Thyroid gland (tissue), 4 donors: ENCODE results near the gene OR52E8. TPM values are rescaled to one million over a fixed set of nuclear protein-coding genes. Genes with fewer than 3 reads are reported as not detected.
A peak's percentile ranks its signal among the peaks of the same experiment; 100 is the strongest.

ENCODE experiments used
- DNase-seq, 2 donors: peaks; one replicate each; pipeline ENCODE4 v3.0.0-alpha.2; 2019
- H3K27ac ChIP-seq, 3 donors: fragments of 200-600 bp; sonication (generic); 1 replicate in 2 of 3; 2 replicates in 1 of 3; pipeline ENCODE4 v1.5.1; 2016 to 2019; ENCODE audit warnings: mild to moderate bottlenecking in 1 of 3, moderate library complexity in 1 of 3
- H3K27me3 ChIP-seq: fragments of 200-600 bp; sonication (generic); one replicate; pipeline ENCODE4 v1.5.1; 2019
- H3K36me3 ChIP-seq, 2 donors: fragments of 200-600 bp; sonication (generic); one replicate each; pipeline ENCODE4 v1.5.1; 2016 to 2019
- H3K4me1 ChIP-seq, 2 donors: fragments of 200-600 bp; sonication (generic); one replicate each; pipeline ENCODE4 v1.5.1; 2017 to 2019
- H3K4me3 ChIP-seq, 3 donors: fragments of 200-600 bp; sonication (generic); replicated peaks in 1 of 3; 1 replicate in 2 of 3; 2 replicates in 1 of 3; pipeline ENCODE4 v1.5.1; 2016; ENCODE audit warnings: mild to moderate bottlenecking in 1 of 3
- H3K9me3 ChIP-seq: fragments of 200-600 bp; sonication (generic); one replicate; pipeline ENCODE4 v1.5.1; 2017
- POLR2A ChIP-seq, 2 donors: fragments of 450-650 bp; IDR thresholded peaks; one replicate each; pipeline ENCODE4 v1.6.1; 2017; ENCODE audit warnings: antibody characterized with exemption in 2 of 2, mild to moderate bottlenecking in 2 of 2, moderate library complexity in 1 of 2
- WGBS, 2 donors: methylation state at CpG; one replicate each; pipeline ENCODE4 v1.1.5; 2017; 5-methylcytosine and 5-hydroxymethylcytosine counted together
- intact Hi-C: fragments of 100-400 bp; cut with DNase I; formaldehyde crosslinking; loops from one replicate; pipeline ENCODE4 v1.15.1; 2023
- total RNA-seq, 4 donors: library from RNA; depleted of rRNA; stranded (reverse); fragments of >200 nt; gene quantifications; one replicate each; pipeline ENCODE4 v1.2.3, GENCODE V29; 2016
- TF ChIP-seq, protein P1 (sequence below), 6 experiments: fragments of 200-600 bp in 3 of 6; fragments of 450-650 bp in 3 of 6; sonication (generic) in 3 of 6; IDR thresholded peaks; one replicate each; pipeline ENCODE4 v1.5.1; 2016 to 2019; ENCODE audit warnings: antibody characterized with exemption in 6 of 6, mild to moderate bottlenecking in 2 of 6, inconsistent platforms in 1 of 6, moderate library complexity in 1 of 6

OR52E8 gene
- total RNA-seq, 4 donors from 2014 or later: not detected

DNA sequence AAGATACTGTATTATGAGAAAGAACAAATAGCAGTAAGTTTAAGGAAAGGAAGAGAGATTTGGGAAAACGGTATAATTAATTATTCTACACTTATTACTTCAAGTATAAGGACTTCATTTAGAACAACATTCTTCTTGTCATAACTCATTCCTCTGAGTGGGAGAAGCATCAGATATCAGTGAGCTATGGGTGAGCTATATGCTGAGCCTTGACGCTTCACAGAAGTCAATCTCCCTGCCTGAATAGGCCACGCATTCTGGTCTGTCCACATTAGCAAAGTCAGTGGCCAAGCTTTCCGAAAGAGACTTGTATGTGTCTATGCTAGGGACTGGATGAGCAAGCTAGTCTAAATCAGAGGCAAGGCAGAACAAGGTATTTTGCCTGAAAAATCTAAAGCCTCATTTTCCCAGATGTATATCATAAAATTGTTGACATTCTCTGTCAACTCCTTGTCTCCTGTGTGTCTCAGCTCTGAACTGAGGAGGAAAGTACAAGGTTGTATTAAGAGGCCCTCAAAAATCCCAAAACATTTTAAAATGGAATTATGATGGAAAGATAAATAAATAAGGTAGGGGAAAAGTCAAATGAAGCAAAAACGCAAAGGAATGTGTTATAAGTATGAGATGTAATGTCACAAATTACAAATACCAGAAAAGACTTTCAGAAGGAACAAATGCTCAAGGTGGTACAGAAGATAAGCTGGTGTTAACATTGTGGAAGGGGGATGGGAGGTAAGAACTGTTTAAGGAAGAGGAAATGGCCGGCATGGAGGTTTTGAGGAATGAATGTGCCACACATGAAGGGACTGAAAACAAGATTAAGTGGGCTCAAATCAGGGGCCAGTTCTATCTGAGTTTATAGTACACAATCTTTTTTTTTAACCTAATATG is 47.3 kb downstream of the OR52E8 start:
- TF ChIP-seq, protein P1, sequence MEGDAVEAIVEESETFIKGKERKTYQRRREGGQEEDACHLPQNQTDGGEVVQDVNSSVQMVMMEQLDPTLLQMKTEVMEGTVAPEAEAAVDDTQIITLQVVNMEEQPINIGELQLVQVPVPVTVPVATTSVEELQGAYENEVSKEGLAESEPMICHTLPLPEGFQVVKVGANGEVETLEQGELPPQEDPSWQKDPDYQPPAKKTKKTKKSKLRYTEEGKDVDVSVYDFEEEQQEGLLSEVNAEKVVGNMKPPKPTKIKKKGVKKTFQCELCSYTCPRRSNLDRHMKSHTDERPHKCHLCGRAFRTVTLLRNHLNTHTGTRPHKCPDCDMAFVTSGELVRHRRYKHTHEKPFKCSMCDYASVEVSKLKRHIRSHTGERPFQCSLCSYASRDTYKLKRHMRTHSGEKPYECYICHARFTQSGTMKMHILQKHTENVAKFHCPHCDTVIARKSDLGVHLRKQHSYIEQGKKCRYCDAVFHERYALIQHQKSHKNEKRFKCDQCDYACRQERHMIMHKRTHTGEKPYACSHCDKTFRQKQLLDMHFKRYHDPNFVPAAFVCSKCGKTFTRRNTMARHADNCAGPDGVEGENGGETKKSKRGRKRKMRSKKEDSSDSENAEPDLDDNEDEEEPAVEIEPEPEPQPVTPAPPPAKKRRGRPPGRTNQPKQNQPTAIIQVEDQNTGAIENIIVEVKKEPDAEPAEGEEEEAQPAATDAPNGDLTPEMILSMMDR (IDR thresholded peaks at IDR 0.05): no peak
- TF ChIP-seq POLR2A (IDR thresholded peaks at IDR 0.05): no peak
- Histone ChIP-seq H3K4me3 (no peak overlapping the region), H3K4me1 (no peaks in the 10 kb centered on the region), H3K27ac (no peak overlapping the region), H3K9me3 (no peaks in the 10 kb centered on the region), H3K27me3 (no peaks in the 10 kb centered on the region), H3K36me3 (no peaks in the 10 kb centered on the region)
- 81% methylated on average over 6 of the region's 6 CpGs for WGBS, 2 donors
- no peak for DNase-seq
- intact Hi-C loops: loop anchor here (5.0 to 10.0 kb wide), 2 partner anchors 333 to 685 kb away; no protein-coding TSS in a partner anchor

DNA sequence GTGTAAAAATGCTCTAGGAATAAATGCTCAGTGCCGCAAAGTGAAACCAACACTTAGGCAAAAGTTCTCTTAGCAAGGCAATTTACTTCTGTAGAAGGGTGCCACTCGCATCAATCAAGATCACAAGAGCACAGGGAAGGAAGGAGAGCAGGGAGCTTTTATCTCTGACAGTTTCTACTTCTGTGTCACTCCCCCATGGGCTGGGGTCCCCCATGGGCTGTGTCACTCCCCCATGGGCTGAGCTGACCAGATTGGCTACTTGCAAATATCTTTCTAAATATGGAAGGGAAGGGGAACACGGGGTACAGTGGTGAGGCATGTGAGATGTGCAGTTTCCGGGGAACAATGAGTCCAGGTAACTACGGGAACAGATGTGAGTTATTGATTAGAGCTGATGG is 48.4 kb downstream of the OR52E8 start:
- intact Hi-C loops: loop anchor here (5.0 to 10.0 kb wide), 2 partner anchors 332 to 684 kb away; no protein-coding TSS in a partner anchor
- H3K9me3 ChIP-seq: no peaks in the 10 kb centered on the region
- H3K4me1 ChIP-seq: no peaks in the 10 kb centered on the region
- no peaks in the 10 kb centered on the region for H3K36me3 ChIP-seq
- TF ChIP-seq POLR2A (IDR thresholded peaks at IDR 0.05): no peak
- TF ChIP-seq, protein P1 (IDR thresholded peaks at IDR 0.05): no peak
- 57 to 58% methylated on average over 5 of the region's 5 CpGs for WGBS, 2 donors
- no peaks in the 10 kb centered on the region for H3K27me3 ChIP-seq
- no peak overlapping the region for H3K4me3 ChIP-seq
- H3K27ac ChIP-seq: no peak overlapping the region
- DNase-seq: no peak

DNA sequence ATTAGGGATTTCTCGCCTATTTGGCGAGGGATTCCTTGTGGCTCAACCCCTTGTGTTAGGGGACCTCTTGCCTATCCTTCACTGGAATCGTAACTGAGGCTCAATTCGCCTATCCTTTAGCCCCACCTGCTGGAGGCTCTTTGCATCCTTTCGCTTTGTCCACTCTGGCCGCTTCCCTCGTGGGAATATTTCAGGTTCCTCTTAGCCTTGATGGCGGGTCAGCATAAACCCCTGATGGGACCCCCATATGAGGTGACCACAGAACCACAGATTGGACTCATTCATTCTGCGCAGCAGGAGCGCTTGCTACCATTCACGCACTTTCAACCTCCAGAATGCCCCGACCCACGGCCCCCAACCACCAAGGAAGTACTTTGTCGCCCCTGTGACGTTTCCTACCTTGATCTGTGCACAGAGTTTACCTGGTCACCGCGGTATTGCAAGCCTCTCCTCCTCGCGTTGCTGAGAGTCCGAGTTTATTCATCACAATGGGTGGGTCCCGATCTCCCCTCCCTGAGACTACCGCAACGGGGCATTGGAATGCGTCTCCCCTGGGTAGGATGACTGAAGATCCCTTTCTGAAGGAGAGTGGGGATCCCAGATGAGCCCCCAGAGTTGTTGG is 48.9 kb downstream of the OR52E8 start, which contains the start of gene OR52N2:
OR52N2 (plus strand) TSS at position 425 of the 622 bp plus-strand sequence. CDS start 11,412 bp downstream, outside the sequence.
- peak; percentile 61 to 76 for DNase-seq
- H3K27ac ChIP-seq: no peak within 1 kb of the TSS
- peak within 1 kb of the TSS in 2 of 3 donors; percentile 9 for H3K4me3 ChIP-seq
- TF ChIP-seq POLR2A (IDR thresholded peaks at IDR 0.05): no peak
- TF ChIP-seq, protein P1 (IDR thresholded peaks at IDR 0.05): peak in 5 of 6 experiments; percentile 49 to 86 (median 81)
- intact Hi-C loops: loop anchor here (5.0 to 10.0 kb wide), 2 partner anchors 331 to 684 kb away; no protein-coding TSS in a partner anchor
- no peaks in the 10 kb centered on the region for H3K27me3 ChIP-seq
- H3K36me3 ChIP-seq: no peaks in the 10 kb centered on the region
- no peaks in the 10 kb centered on the region for H3K4me1 ChIP-seq
- no peaks in the 10 kb centered on the region for H3K9me3 ChIP-seq
- WGBS, 2 donors: 13 to 16% methylated on average over 24 of the region's 24 CpGs

DNA sequence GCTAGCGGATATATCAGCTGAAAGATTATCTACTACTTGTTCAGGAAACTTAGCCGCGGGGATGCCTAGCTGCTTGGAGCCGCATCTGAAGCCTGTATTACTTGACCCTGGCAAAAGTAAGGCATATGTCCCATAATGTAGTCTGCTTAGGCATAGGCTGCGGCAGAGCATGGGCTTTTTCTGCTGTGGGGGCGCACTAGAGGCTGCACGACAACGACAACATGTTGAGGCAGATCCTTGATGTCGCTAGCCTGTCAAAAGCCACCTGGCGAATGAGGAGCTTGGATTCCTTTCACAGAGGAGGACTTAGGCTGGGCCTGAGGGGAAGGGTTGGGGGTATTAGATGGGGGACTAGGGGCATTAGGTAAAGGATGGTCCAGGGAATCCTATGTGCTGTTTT is 49.9 kb downstream of the OR52E8 start:
- no peaks in the 10 kb centered on the region for H3K27me3 ChIP-seq
- intact Hi-C loops: loop anchor here (5.0 to 10.0 kb wide), 2 partner anchors 330 to 683 kb away; no protein-coding TSS in a partner anchor
- no peak overlapping the region for H3K27ac ChIP-seq
- WGBS, 2 donors: 55 to 76% methylated on average over 10 of the region's 10 CpGs
- no peak for DNase-seq
- H3K4me3 ChIP-seq: no peak overlapping the region
- TF ChIP-seq, protein P1 (IDR thresholded peaks at IDR 0.05): no peak
- TF ChIP-seq POLR2A (IDR thresholded peaks at IDR 0.05): no peak
- no peaks in the 10 kb centered on the region for H3K9me3 ChIP-seq
- H3K36me3 ChIP-seq: no peaks in the 10 kb centered on the region
- H3K4me1 ChIP-seq: no peaks in the 10 kb centered on the region

Other genes with a start within 250 kb of the OR52E8 start
- gene TRIM34, start 232.7 kb downstream of the OR52E8 start, total RNA-seq: 10 to 100 TPM in 1 of 4 donors, 1 to 10 TPM in 3; 7.0 to 11.1 (median 7.6) TPM
- gene TRIM5, start 172.6 kb downstream of the OR52E8 start, total RNA-seq: 10 to 100 TPM; 20.8 to 61.5 (median 43.3) TPM
- 10 to 100 TPM; 20.1 to 45.0 (median 28.1) TPM for gene TRIM22, start 167.9 kb downstream of the OR52E8 start, total RNA-seq
- not detected for gene OR56B1, start 121.2 kb downstream of the OR52E8 start, total RNA-seq
- gene OR52N4, start 103.4 kb downstream of the OR52E8 start, total RNA-seq: under 1 TPM in 2 of 4 donors, not detected in 2; 0.45 to 0.83 TPM
- not detected for gene OR52N5, start 74.3 kb downstream of the OR52E8 start, total RNA-seq
- not detected for gene OR52N1, start 66.4 kb downstream of the OR52E8 start, total RNA-seq
- gene OR52N2, start 48.8 kb downstream of the OR52E8 start, total RNA-seq: not detected
- gene OR52E6, start 15.8 kb downstream of the OR52E8 start, total RNA-seq: not detected
- not detected for gene OR52E4, start 22.9 kb upstream of the OR52E8 start, total RNA-seq
- gene OR52E5, start 35.5 kb upstream of the OR52E8 start, total RNA-seq: not detected
- gene OR56A3, start 84.6 kb upstream of the OR52E8 start, total RNA-seq: not detected
- gene OR56A5, start 110.8 kb upstream of the OR52E8 start, total RNA-seq: not detected
- gene OR52L1, start 129.3 kb upstream of the OR52E8 start, total RNA-seq: not detected
- gene OR56A4, start 149.3 kb upstream of the OR52E8 start, total RNA-seq: not detected
- gene OR56A1, start 173.1 kb upstream of the OR52E8 start, total RNA-seq: not detected
- not detected for gene OR56B4, start 250.0 kb upstream of the OR52E8 start, total RNA-seq